Occipital lobe (tissue), 2 donors: ENCODE data around the gene CSPG4. TPM values are rescaled to one million over a fixed set of nuclear protein-coding genes. Genes with fewer than 3 reads are reported as not detected.
"Not testable (repeated sequence)": the region's sequence is repeated elsewhere in the genome, so short reads cannot be mapped to it uniquely, and the experiment has no call there.

Experiments used
- DNase-seq: peaks from one replicate; lab custom pipeline; 2025; lab: John Stamatoyannopoulos, UW
- total RNA-seq: library from RNA; depleted of rRNA; stranded (reverse); fragments of >200 nt; gene quantifications from one replicate; pipeline ENCODE4 v1.2.3, GENCODE V29; 2014

Gene CSPG4
- total RNA-seq = 5.5 TPM

- DNase-seq = no peak
These were observed at the start of gene CSPG4 for GRCh38 chr15:75712668-75713337. Gene CSPG4, minus strand, starts transcription at chr15:75712848. Its CDS starts 93 bp downstream, at chr15:75712755.

- DNase-seq = not testable (repeated sequence)
These were observed 49.7 kb upstream of the CSPG4 start for GRCh38 chr15:75762357-75762718.

- no peak for DNase-seq
These were observed 49.1 kb upstream of the CSPG4 start for GRCh38 chr15:75761446-75762356.

DNA sequence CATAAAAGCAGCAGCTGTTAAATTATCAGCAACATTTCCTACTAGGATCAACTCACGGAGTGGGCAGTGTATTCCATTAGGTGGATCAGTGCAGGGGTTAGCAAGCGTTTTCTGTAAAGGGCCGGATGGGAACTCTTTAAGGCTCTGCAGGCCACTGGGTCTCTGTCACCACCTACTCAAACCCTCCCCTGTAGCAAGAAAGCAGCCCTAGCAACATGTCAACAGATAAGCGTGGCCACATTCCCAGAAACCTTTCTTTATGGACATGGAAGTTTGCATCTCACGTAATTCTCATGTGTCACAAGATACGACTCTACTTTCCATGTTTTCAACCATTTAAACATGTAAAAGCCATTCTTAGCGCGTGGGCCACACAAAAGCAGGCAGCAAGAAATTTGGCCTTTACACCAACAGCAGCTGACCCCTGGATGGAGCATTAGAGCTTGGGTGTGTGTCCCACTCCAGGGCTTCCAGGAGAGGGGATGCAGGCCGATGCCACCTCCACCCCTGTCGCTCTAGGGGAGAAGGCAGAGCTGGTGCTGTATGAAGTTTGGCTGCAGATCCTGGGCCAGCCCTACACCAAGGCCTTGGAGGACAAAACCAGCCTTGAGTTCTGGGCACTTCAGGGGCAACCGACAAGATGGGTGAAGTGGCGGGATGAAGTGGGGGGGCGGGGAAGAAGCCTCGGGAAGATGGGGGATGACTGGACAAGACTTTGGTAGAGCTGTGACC, 48.2 kb upstream of the CSPG4 start:
- DNase-seq = no peak

- DNase-seq = not testable (repeated sequence)
These were observed 47.5 kb upstream of the CSPG4 start for GRCh38 chr15:75760131-75760520.

GRCh38 chr15:75759416-75760130, 46.9 kb upstream of the CSPG4 start:
- no peak for DNase-seq

DNA sequence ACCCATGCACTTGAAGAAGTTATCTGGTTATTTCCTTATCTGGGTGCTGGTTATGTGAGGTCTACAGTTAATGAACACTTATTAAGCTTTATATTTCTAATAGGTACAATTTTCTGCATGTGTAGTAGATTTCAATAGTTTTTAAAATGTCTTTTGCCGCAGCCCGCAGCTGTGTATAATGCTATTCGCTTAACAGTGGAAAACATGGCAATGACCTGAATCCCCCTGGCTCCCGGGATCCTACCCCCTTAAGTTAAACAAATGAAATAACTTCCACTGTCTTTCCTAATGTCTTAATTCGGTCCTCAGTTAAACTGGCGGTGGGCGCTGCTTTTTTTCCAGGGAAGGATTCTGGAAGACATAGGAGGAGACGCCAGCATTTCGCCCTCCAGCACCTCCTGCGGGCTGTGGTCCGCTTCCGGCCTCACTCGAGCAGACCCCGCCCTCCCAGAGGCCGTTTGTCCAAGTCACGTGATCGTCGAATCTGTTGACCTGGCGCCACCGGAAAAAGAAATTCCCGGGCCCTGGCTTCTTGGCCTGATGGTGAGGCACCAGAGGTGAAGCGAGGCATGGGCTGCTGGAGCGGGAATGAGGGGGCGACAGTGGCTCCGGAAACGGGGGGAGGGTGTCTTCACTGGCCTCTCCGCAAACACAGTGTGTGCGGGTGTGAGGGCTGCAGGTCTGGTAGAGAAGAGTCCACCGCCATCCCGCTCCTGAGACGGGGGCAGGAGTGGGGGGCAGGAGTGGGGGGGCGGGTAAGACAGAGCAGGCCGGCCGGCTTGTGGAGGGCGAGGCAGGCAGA, 45.6 kb upstream of the CSPG4 start:
- peak; percentile 84 for DNase-seq

- not testable (repeated sequence) for DNase-seq
These were observed 42.2 kb upstream of the CSPG4 start for GRCh38 chr15:75754871-75755270.

DNA sequence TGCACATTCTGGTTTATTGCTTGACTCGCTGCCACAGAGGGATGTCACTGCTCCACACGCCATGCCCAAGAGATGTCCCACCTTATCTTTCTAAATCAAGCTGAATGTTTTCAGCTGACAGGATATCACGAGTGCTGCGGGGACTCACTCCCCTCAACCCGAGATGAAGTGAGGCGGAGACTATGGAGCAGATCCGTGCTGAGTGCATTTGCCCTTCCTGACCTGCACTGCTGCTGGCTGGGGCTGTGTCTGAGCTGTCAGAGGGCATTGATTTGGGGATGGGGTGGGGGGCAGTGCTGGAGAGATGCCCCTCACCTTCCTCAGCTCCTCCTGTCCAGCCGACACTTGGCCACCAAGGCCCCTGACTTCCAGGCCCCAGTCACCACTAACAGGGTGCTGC, 40.5 kb upstream of the CSPG4 start:
- DNase-seq = no peak

DNA sequence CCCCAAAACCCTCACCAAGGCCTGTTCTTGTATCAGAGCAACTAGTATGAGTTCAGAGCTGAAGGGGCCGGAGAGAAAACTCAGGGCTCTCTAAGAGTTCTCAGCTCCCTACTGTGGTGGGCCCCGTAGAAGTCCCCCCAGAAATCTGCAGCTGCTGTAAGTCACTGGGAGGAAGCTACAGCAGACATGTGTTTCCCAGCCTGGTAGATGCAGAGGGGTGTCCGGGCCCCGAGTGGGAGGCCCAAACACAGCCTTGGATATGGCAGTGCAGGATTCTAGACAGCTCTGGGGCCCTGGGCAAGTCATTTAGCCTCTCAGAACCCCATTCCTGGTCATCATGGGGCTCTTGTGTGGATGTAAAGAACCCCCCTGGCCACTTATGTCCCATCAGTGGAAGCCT, 39.2 kb upstream of the CSPG4 start:
- DNase-seq = no peak

- no peak for DNase-seq
These were observed 38.6 kb upstream of the CSPG4 start for GRCh38 chr15:75751116-75751875.

DNA sequence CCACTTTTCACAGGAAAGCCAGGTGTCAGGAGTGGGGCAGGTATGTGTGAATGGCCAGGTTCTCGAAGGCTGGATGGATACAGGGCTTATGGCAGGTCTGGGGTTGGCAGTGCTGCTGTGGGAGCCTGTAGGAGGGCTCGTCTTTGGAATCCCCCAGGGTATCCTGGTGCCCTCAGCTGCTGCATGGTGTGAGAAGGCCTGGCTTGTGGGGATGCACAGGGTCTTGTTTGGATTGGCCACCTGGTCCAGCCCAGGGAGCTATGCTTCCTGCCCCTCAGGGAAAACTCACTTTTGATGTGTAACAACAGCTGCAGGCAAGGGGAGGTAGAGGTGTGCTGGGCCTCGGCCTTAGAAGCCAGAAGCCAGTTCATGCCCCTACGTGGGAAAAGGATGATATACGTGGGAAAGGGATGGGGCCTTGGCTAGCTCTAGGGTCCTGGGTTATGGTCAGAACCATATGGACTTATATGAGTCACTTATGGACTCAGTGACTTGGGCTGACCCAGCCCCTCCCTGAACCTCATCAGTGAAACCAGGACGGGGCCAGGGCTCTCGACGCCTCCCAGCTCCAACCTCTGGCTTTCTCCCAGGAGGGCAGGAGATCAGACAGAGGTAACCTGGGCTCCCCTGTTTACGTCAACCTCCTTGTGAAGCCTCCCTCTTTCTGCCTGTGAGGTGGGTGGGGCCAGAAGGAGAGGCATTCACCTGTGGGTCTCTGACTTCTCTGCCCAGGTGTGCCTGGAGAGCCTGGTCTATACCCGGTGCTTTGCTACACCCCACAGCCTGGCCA, 37.8 kb upstream of the CSPG4 start:
- DNase-seq = no peak

DNA sequence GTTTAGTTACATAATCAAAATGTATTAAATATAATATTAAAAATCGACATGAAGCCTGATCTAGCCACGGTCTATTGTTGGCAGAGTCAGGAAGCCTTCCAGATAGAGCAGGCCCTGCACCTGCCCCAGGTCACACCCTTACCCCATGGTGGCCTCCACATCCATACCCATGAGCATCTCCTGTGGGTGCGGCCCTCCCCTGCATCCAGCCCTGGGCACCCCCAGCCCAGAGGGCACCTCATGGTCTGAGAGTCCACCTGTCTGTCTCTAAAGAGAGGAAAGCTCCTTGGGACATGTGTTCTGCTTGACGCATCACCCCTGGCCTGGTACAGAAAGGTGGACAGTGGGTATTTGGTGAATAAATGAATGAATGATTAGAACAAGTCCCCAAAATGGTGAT, 37.2 kb upstream of the CSPG4 start:
- DNase-seq = no peak

GRCh38 chr15:75748882-75749281, 36.2 kb upstream of the CSPG4 start:
- not testable (repeated sequence) for DNase-seq

GRCh38 chr15:75747121-75747520, 34.5 kb upstream of the CSPG4 start:
- DNase-seq = not testable (repeated sequence)

DNA sequence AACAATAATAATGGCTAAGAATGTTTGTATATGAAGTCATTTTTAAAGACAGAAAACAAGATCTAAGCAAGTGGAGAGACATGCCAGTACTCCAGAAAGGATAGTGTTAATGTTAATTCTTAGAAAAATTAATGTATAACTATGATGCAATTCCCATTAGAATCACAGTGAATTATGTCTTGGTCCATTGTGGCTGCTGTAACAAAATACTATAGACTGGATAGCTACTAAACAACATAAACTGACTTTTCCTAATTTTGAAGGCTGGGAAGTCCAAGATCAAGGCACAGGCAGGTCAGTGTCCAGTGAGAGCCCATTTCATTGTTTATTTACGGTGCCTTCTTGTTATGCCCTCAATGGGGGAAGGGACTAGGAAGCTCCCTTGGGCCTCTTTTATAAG, 32.7 kb upstream of the CSPG4 start:
- no peak for DNase-seq

GRCh38 chr15:75742346-75742745, 29.7 kb upstream of the CSPG4 start:
- not testable (repeated sequence) for DNase-seq

GRCh38 chr15:75739791-75740190, 27.1 kb upstream of the CSPG4 start:
- no peak for DNase-seq
